MM.1S (cell line): ENCODE measurements around the gene GZMH.

Experiments used
- DNase-seq: peaks from one replicate; pipeline ENCODE4 v3.0.0-alpha.2; 2015
- H2AFZ ChIP-seq: fragments of 300-600 bp; sonication (generic); 2 replicates; pipeline ENCODE4 v1.6.0; 2016; ENCODE audit warnings: antibody characterized with exemption, low read length
- H3F3A ChIP-seq: fragments of 300-600 bp; sonication (generic); 2 replicates; pipeline ENCODE4 v1.6.1; 2016; ENCODE audit warnings: mild to moderate bottlenecking, antibody characterized with exemption, low read length, moderate library complexity, mixed read lengths; ENCODE audit not compliant: insufficient read depth
- H3K27ac ChIP-seq: fragments of 300-600 bp; sonication (generic); 2 replicates; pipeline ENCODE4 v1.5.1; 2016; ENCODE audit warnings: mild to moderate bottlenecking, low read length
- H3K27me3 ChIP-seq: fragments of 300-600 bp; sonication (generic); replicated peaks from 2 replicates; pipeline ENCODE4 v1.6.0; 2016; ENCODE audit warnings: low read length; ENCODE audit not compliant: insufficient read depth
- H3K36me3 ChIP-seq: fragments of 300-600 bp; sonication (generic); replicated peaks from 2 replicates; pipeline ENCODE4 v1.6.1; 2016; ENCODE audit warnings: mild to moderate bottlenecking, low read length, mixed read lengths; ENCODE audit not compliant: insufficient read depth
- H3K4me1 ChIP-seq: fragments of 300-600 bp; sonication (generic); 2 replicates; pipeline ENCODE4 v1.6.1; 2016; ENCODE audit warnings: low read length, mixed read lengths
- H3K4me2 ChIP-seq: fragments of 300-600 bp; sonication (generic); 2 replicates; pipeline ENCODE4 v1.6.0; 2016; ENCODE audit warnings: low read depth, low read length
- H3K4me3 ChIP-seq: fragments of 300-600 bp; sonication (generic); 2 replicates; pipeline ENCODE4 v1.5.1; 2016; ENCODE audit warnings: low read length, mixed read lengths
- H3K79me2 ChIP-seq: fragments of 300-600 bp; sonication (generic); 2 replicates; pipeline ENCODE4 v1.6.1; 2016; ENCODE audit warnings: mixed run types, low read length, mixed read lengths
- H3K9ac ChIP-seq: fragments of 300-600 bp; sonication (generic); 2 replicates; pipeline ENCODE4 v1.6.1; 2016; ENCODE audit warnings: low read length, mixed read lengths
- H3K9me2 ChIP-seq: fragments of 300-600 bp; sonication (generic); replicated peaks from 2 replicates; pipeline ENCODE4 v1.6.1; 2016; ENCODE audit warnings: mild to moderate bottlenecking, low read length, mixed read lengths; ENCODE audit not compliant: insufficient read depth
- H3K9me3 ChIP-seq: fragments of 300-600 bp; sonication (generic); replicated peaks from 2 replicates; pipeline ENCODE4 v1.6.1; 2016; ENCODE audit warnings: mild to moderate bottlenecking, low read length, mixed read lengths; ENCODE audit not compliant: insufficient read depth
- H4K20me1 ChIP-seq: fragments of 300-600 bp; sonication (generic); 2 replicates; pipeline ENCODE4 v1.6.1; 2016; ENCODE audit warnings: mild to moderate bottlenecking, low read length, moderate library complexity, mixed read lengths; ENCODE audit not compliant: insufficient read depth
- EZH2 ChIP-seq: fragments of 300-600 bp; sonication (generic); optimal IDR thresholded peaks from 2 replicates; pipeline ENCODE3; 2017; ENCODE audit warnings: low read depth, mild to moderate bottlenecking, antibody characterized with exemption, low read length, mixed read lengths
- EZH2phosphoT487 ChIP-seq: fragments of 300-600 bp; sonication (generic); IDR thresholded peaks from 2 replicates; pipeline ENCODE4 v1.6.1; 2018; ENCODE audit warnings: antibody characterized with exemption, low read length
- TF ChIP-seq, protein P1 (sequence below): fragments of 300-600 bp; sonication (generic); IDR thresholded peaks from 2 replicates; pipeline ENCODE4 v1.5.1; 2016; ENCODE audit warnings: antibody characterized with exemption, low read length, mixed read lengths

The GZMH gene

GRCh38 chr14:24578558-24578957, 30.9 kb downstream of the GZMH start:
- H3K4me2 ChIP-seq: no peak overlapping the region
- H3K9ac ChIP-seq: no peak overlapping the region
- H2AFZ ChIP-seq: no peak overlapping the region
- H3F3A ChIP-seq: no peaks in the 10 kb centered on the region
- H3K9me2 ChIP-seq: no peaks in the 10 kb centered on the region
- H3K4me3 ChIP-seq: no peak overlapping the region
- DNase-seq: no peak
- no peaks in the 10 kb centered on the region for H3K9me3 ChIP-seq
- H3K79me2 ChIP-seq: no peaks in the 10 kb centered on the region
- no peaks in the 10 kb centered on the region for H3K4me1 ChIP-seq
- TF ChIP-seq, protein P1, sequence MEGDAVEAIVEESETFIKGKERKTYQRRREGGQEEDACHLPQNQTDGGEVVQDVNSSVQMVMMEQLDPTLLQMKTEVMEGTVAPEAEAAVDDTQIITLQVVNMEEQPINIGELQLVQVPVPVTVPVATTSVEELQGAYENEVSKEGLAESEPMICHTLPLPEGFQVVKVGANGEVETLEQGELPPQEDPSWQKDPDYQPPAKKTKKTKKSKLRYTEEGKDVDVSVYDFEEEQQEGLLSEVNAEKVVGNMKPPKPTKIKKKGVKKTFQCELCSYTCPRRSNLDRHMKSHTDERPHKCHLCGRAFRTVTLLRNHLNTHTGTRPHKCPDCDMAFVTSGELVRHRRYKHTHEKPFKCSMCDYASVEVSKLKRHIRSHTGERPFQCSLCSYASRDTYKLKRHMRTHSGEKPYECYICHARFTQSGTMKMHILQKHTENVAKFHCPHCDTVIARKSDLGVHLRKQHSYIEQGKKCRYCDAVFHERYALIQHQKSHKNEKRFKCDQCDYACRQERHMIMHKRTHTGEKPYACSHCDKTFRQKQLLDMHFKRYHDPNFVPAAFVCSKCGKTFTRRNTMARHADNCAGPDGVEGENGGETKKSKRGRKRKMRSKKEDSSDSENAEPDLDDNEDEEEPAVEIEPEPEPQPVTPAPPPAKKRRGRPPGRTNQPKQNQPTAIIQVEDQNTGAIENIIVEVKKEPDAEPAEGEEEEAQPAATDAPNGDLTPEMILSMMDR: no peak
- no peak for TF ChIP-seq EZH2phosphoT487
- H3K27me3 ChIP-seq: no peaks in the 10 kb centered on the region
- no peak overlapping the region for H3K27ac ChIP-seq
- no peaks in the 10 kb centered on the region for H3K36me3 ChIP-seq
- H4K20me1 ChIP-seq: no peaks in the 10 kb centered on the region

GRCh38 chr14:24576771-24577170, 32.7 kb downstream of the GZMH start:
- H4K20me1 ChIP-seq: no peaks in the 10 kb centered on the region
- TF ChIP-seq, protein P1: no peak
- TF ChIP-seq EZH2phosphoT487: no peak
- no peak for TF ChIP-seq EZH2
- H3K4me3 ChIP-seq: no peak overlapping the region
- no peaks in the 10 kb centered on the region for H3K9me2 ChIP-seq
- no peak overlapping the region for H3K4me2 ChIP-seq
- no peaks in the 10 kb centered on the region for H3K36me3 ChIP-seq
- no peaks in the 10 kb centered on the region for H3K79me2 ChIP-seq
- no peak for DNase-seq
- no peak overlapping the region for H3K9ac ChIP-seq
- H3K9me3 ChIP-seq: no peaks in the 10 kb centered on the region
- H3K27ac ChIP-seq: no peak overlapping the region
- no peaks in the 10 kb centered on the region for H3F3A ChIP-seq
- H3K27me3 ChIP-seq: no peaks in the 10 kb centered on the region
- H3K4me1 ChIP-seq: no peaks in the 10 kb centered on the region
- H2AFZ ChIP-seq: no peak overlapping the region

- Histone ChIP-seq H3K79me2 (no peaks in the 10 kb centered on the region), H3F3A (no peaks in the 10 kb centered on the region), H3K9me3 (no peaks in the 10 kb centered on the region), H3K4me1 (no peaks in the 10 kb centered on the region), H4K20me1 (no peaks in the 10 kb centered on the region), H3K4me3 (no peak within 1 kb of the TSS), H3K27me3 (no peaks in the 10 kb centered on the region), H3K36me3 (no peaks in the 10 kb centered on the region), H3K9ac (no peak within 1 kb of the TSS), H3K4me2 (no peak within 1 kb of the TSS), H3K27ac (no peak within 1 kb of the TSS), H3K9me2 (no peaks in the 10 kb centered on the region), H2AFZ (no peak within 1 kb of the TSS)
- DNase-seq: no peak
- TF ChIP-seq EZH2phosphoT487 (no peak), EZH2 (no peak)
- TF ChIP-seq, protein P1: no peak
Measured at GRCh38 chr14:24576182-24576581, 33.3 kb downstream of the GZMH start, which contains the start of gene CTSG. Gene CTSG (minus strand): TSS chr14:24576250. CDS start chr14:24576223, 27 bp downstream.
